ENCODE results near the gene BPGM.
"Not testable (repeated sequence)": the region's sequence is repeated elsewhere in the genome, so short reads cannot be mapped to it uniquely, and the experiment has no call there.

The BPGM gene

DNA sequence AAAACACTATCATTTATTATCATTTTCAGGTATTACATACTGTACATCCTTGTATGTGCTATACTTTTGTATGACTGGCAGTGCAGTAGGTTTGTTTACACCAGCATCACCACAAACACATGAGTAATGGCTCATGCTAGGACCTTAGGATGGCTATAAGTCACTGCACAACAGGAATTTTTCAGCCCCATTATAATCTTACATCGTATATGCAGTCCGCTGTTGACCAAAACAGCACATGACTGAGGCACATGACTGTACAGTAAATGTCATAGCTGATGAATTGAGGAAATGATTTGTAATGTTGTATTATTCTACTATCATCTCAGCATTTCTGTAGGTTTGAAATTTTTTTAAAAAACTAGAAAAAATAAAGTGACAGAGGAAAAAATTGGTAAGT is 38.6 kb downstream of the BPGM start:
- no peak overlapping the region for H3K4me3 ChIP-seq (ENCODE audit: low read depth, low read length)
- TF ChIP-seq, protein P1, sequence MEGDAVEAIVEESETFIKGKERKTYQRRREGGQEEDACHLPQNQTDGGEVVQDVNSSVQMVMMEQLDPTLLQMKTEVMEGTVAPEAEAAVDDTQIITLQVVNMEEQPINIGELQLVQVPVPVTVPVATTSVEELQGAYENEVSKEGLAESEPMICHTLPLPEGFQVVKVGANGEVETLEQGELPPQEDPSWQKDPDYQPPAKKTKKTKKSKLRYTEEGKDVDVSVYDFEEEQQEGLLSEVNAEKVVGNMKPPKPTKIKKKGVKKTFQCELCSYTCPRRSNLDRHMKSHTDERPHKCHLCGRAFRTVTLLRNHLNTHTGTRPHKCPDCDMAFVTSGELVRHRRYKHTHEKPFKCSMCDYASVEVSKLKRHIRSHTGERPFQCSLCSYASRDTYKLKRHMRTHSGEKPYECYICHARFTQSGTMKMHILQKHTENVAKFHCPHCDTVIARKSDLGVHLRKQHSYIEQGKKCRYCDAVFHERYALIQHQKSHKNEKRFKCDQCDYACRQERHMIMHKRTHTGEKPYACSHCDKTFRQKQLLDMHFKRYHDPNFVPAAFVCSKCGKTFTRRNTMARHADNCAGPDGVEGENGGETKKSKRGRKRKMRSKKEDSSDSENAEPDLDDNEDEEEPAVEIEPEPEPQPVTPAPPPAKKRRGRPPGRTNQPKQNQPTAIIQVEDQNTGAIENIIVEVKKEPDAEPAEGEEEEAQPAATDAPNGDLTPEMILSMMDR (IDR thresholded peaks at IDR 0.05; ENCODE audit: insufficient read depth, low read length, missing control alignments), result no peak
- ChIA-PET CTCF (interaction anchor here (1.0 to 9.2 kb wide), 7 partner anchors 17 to 960 kb away, joined by 3 to 56 read pairs (median 9); partner anchors contain the start of gene CYREN), POLR2A (no interaction called here)
- no peak for DNase-seq (ENCODE audit: low read depth, low spot score)

DNA sequence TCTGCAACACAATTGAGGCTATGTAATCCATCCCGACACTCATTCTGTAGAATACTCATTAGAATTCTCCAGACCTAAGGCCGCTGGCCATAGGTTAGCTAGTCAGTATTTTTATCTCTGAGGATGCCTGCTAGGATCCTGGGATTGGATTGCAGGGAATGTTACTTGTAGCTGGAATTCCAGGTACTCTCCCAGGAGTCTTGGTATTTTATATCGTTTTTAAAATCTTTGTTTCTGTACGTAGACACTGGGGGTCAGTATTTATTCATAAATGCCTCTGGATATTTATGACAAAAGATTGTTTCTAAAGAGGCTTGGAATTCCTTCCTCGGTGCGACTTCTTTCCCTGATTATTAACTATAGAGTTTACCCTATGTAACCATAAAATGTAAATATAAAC is 40.1 kb downstream of the BPGM start:
- H3K4me3 ChIP-seq (ENCODE audit: low read depth, low read length), result no peak overlapping the region
- TF ChIP-seq, protein P1 (IDR thresholded peaks at IDR 0.05; ENCODE audit: insufficient read depth, low read length, missing control alignments), result no peak
- DNase-seq (ENCODE audit: low read depth, low spot score), result no peak
- ChIA-PET CTCF (interaction anchor here (0.7 to 9.2 kb wide), 36 partner anchors 8 to 958 kb away, joined by 3 to 56 read pairs (median 4); partner anchors contain the start of gene CYREN), POLR2A (interaction anchor here (0.7 kb wide), 1 partner anchor 98 kb away, joined by 3 read pairs; no protein-coding TSS in a partner anchor)

DNA sequence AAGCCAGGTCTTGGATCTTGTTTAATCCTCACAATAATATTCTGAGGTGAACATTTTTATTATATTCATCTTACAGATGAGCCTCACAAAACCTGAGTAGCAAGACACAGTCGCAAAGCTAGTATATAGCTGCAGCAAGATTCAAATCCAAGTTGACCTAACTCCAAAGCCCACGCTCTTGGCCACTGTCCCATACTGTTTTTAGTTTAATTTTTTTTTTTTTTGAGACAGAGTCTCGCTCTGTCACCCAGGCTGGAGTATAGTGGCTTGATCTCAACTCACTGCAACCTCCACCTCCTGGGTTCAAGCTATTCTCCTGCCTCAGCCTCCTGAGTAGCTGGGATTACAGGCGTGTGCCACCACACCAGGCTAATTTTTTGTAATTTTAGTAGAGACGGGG is 42.9 kb downstream of the BPGM start:
- POLR2A ChIA-PET, result interaction anchor here (0.7 to 6.0 kb wide), 9 partner anchors 22 to 158 kb away, joined by 3 to 127 read pairs (median 4); partner anchors contain the start of gene CALD1
- not testable (repeated sequence) for DNase-seq (ENCODE audit: low read depth, low spot score); H3K4me3 ChIP-seq (ENCODE audit: low read depth, low read length)
- CTCF ChIA-PET, result interaction anchor here (0.8 to 10.8 kb wide), 59 partner anchors 8 to 932 kb away, joined by 3 to 164 read pairs (median 6); partner anchors contain the start of genes AGBL3, BPGM, CALD1 and CYREN

DNA sequence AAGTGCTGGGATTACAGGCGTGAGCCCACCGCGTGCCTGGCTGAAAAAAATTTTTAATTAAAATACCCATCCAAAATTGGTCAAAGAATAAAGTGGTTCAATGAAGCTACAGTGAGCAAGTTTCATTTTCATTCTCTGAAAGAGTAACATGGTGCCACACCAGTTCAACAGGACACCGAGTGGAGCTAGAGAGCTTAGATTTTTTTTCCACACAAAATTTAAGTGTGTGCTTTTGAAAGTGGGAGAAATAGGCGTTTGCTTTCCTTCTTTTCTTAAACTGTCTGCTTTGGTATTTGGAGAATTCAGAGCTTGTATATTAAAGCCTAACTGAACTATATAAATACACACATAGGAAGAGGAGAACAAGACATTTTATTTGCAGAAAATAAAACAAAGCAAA is 43.4 kb downstream of the BPGM start:
- ChIA-PET POLR2A (interaction anchor here (0.6 to 6.0 kb wide), 13 partner anchors 22 to 549 kb away, joined by 3 to 127 read pairs (median 4); partner anchors contain the start of genes CALD1 and CYREN), CTCF (interaction anchor here (0.7 to 10.8 kb wide), 65 partner anchors 8 to 931 kb away, joined by 3 to 164 read pairs (median 6); partner anchors contain the start of genes AGBL3, BPGM, CALD1 and CYREN)
- no peak overlapping the region for H3K4me3 ChIP-seq (ENCODE audit: low read depth, low read length)
- DNase-seq (ENCODE audit: low read depth, low spot score), result no peak
- TF ChIP-seq, protein P1 (IDR thresholded peaks at IDR 0.05; ENCODE audit: insufficient read depth, low read length, missing control alignments), result peak; percentile 41

DNA sequence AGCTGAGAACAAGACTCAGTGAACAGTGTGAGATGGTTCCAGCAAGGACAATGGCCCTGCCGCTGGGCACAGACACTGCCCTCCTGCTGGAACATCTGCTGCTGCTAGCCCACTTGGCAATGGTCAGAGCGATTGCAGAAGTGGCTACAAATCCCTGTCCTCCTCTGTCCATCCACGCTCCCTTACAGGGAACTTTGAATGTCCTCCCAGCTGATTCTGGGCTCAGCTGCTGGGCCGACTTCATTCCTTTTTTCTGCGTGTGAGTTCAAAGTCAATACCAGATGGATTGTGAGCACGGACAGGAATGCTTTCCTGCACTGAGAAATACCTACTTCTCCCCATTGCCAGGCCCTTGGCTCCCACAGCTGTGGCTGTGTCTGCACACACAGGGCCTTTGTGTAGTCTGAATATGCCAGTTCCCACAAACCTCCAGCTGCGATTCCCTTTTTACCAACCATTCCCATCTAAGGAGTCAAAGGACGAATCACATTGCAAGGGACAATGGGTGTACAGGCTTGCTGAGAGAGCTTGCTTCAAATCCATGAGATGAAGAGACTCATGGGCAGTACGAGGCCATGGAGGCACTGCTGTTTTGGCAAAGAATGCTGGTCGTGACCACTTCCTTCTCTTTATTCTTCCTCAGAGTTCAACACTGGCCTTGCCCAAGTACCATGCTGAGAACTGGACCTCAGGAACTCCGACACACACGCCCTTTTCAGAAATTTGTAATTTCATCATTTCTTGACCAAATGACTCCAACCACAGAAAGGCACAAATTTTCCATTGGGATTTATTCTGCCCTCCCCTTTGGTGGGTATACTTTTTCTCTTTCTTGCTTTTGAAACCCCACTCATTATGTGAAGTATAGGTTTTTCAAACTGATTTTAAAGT is 44.2 kb downstream of the BPGM start:
- no peak for DNase-seq (ENCODE audit: low read depth, low spot score)

More for the DNA sequence above, 44.2 kb downstream of the BPGM start:
- TF ChIP-seq, protein P1 (IDR thresholded peaks at IDR 0.05; ENCODE audit: insufficient read depth, low read length, missing control alignments), result no peak
- CTCF ChIA-PET, result interaction anchor here (0.7 to 10.8 kb wide), 63 partner anchors 9 to 584 kb away, joined by 3 to 164 read pairs (median 6); partner anchors contain the start of genes AGBL3, BPGM, CALD1 and CYREN
- POLR2A ChIA-PET, result interaction anchor here (0.6 to 6.0 kb wide), 15 partner anchors 21 to 548 kb away, joined by 3 to 127 read pairs (median 4); partner anchors contain the start of genes CALD1 and CYREN
- no peak overlapping the region for H3K4me3 ChIP-seq (ENCODE audit: low read depth, low read length)
